ENCODE data around the gene SMYD3.

- TF ChIP-seq ELF4 (IDR thresholded peaks at IDR 0.05) (no peak), FOXA1 (IDR thresholded peaks at IDR 0.05) (no peak), FOXM1 (IDR thresholded peaks at IDR 0.05; ENCODE audit: borderline replicate concordance) (no peak), PKNOX1 (IDR thresholded peaks at IDR 0.05) (no peak), CTBP1 (IDR thresholded peaks at IDR 0.05; ENCODE audit: borderline replicate concordance) (no peak), ARNT (IDR thresholded peaks at IDR 0.05) (no peak), HDGF (IDR thresholded peaks at IDR 0.05; ENCODE audit: borderline replicate concordance) (no peak), NFRKB (IDR thresholded peaks at IDR 0.05) (no peak), BHLHE40 (IDR thresholded peaks at IDR 0.05; ENCODE audit: borderline replicate concordance) (no peak), SP1 (IDR thresholded peaks at IDR 0.05) (no peak), FOXK2 (IDR thresholded peaks at IDR 0.05) (no peak)
Measured at GRCh38 chr1:245773344-245773743, 733.7 kb downstream of the SMYD3 start.

Data from HEK293T (cell line).